GM20431 (cell line): Measurements from ENCODE around the gene RBMS3.

Experiments used
- in situ Hi-C: fragments of 300-500 bp; cut with MseI, MboI; formaldehyde crosslinking; loops from one replicate; pipeline ENCODE4 v1.15.0; 2020; ENCODE audit warnings: low sequenced_read_pairs; ENCODE audit not compliant: unreplicated experiment

RBMS3 gene

GRCh38 chr3:29415482-29416223 is 134.8 kb downstream of the RBMS3 start:
- in situ Hi-C loops, result no loop called here

DNA sequence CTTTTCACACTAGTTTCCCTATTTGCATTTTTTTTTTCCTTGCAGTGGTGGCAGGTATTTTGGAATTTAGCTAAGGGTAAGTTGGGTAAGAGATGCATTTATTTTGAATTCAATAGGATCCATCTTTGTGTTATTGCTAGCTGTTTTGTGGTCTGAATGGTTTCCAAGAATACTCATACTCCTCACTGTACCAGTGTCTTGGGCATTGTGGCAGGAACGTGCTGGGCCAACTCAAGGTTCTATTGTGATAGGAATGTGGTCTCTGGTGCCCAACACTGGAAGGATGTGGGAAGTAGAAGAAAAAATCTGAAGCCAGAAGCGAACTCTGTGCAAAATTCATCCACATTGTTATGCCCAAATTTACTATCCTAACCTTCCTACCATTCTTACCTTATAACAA is 135.6 kb downstream of the RBMS3 start:
- in situ Hi-C loops, result no loop called here

GRCh38 chr3:29420106-29420505 is 139.2 kb downstream of the RBMS3 start:
- in situ Hi-C loops, result no loop called here

- in situ Hi-C loops, result no loop called here
Observed at GRCh38 chr3:29426302-29427226, 145.7 kb downstream of the RBMS3 start.

GRCh38 chr3:29427266-29428103 is 146.6 kb downstream of the RBMS3 start:
- in situ Hi-C loops, result no loop called here

- in situ Hi-C loops, result no loop called here
Observed at GRCh38 chr3:29429055-29429679, 148.3 kb downstream of the RBMS3 start.

DNA sequence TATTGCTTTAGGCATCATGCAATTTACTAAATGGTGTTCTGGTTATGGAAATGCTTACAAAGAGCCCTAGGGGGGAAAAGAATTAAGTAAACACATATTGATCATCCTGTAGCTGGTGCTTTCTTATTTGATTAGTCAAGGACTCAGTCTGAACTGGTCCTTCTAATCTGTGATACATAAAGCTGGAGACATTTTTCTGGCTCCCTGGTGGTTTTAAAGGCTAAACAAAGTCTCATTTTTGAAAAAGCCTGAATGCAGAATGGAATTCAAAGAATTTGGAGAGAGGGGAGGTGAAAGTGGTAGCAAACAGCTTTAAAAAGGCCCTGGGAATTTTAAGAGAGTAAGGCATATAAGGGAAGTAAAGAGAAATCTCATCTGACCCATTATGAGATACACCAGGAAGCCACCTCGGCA is 149.7 kb downstream of the RBMS3 start:
- in situ Hi-C loops, result no loop called here

- in situ Hi-C loops, result no loop called here
Observed at GRCh38 chr3:29436612-29437323, 155.9 kb downstream of the RBMS3 start.

DNA sequence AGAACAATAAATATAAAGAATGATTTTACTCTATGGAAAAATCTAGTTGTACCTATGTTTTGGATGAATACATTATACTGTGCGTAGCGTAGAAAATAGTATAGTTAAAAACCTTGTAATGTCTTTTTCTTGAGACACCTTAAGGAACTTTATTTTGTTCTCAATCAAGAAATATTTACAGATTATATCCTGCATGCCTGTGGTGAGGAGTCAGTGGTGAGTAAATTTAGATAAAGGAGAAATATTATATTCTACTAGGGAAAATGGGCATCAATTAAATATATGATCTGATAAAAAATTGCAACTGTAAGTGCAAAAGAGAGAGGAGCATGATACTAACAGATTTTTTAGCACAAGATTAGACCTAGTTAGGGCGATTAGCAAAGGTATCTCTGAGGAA is 157.7 kb downstream of the RBMS3 start:
- in situ Hi-C loops, result no loop called here

DNA sequence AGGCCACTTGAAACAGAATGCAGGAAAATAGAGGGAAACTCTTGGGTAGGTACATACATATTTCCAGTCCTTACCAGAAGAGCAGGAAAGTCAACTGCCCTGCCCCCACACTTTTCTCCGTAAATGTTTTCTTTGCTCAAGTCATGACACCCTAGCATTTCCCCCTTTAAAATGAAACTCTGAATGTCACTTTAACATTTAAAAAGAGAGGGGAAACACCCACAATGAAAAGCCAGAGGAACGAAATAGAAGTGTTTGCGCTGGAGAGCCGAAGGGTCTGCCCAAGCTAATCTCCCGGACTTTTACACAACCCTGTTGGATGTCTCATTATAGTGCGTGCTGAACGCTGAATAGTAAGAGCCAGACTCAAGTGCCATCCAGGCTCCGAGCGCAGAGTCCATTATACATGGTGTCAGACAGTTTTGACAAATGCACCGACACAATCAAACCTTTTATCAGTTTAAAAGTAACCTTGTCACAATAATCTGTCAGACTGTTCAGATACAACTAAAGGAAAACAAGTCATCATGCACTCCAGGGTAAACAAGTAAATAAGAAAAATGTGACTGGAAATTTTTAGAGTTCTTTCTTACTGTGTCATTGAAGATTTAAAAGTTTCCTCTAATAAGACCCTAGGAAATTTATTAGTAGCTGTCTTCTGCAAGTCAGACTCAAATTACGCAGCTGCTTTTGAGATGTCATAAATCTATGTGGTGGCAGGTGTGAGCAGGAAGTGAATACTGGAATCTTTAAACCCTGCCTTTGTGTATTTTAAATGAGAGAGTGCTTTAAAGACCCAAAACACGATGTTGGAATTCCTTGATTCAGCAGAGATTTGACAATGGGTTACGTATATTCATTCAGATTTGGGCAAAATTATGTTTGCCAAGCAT is 159.8 kb downstream of the RBMS3 start:
- in situ Hi-C loops, result no loop called here

- in situ Hi-C loops, result no loop called here
Observed at GRCh38 chr3:29441422-29441821, 160.6 kb downstream of the RBMS3 start.

DNA sequence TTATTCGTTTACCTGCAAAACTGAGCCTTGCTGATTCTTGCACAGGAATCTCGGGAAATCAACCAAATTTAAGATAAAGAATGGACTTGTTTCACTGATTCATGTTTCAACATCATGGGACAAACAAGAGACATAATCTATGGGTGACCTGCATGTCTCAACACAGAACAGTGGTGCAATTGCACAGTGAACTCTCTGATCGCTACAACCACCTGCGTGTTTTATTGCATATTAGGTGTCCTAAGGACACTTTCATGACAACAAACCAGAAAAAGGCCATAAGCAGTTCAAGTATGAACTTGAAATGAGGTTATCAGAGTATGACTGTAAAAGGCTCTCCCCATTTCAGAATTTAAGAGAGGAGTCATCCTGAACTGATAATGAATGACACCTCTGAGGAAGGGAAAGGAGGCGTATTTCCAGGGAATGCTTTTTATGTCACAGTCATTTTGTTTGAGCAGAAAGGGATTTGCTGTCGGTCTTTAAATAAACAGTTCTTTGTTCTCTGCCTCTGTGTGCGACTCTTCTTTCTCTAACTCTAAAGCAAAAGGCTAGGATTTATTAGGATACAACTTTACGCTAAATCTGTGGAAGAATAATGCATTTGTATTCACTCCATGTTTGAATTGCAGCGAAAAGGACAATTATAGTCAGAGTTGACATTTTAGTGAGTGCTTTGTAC is 167.2 kb downstream of the RBMS3 start:
- in situ Hi-C loops, result no loop called here

DNA sequence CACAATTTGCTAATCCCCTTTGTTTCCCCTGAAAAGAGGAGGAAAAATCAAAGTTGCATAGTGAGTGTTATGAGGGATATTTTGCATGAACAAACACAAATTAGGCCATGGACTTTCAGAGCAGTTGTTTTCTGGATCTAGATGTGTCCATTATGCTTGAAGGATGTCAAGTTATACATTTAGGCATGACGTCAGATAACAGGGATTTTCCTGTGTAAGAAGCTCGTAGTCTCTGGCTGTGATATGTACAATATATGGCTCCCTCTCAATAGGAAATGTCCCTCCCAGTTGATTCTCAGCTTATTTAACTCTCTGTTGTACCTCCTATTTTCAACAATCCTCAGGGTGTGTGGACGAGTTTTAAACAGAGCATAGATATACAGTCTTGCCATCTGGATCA is 171.0 kb downstream of the RBMS3 start:
- in situ Hi-C loops, result no loop called here

DNA sequence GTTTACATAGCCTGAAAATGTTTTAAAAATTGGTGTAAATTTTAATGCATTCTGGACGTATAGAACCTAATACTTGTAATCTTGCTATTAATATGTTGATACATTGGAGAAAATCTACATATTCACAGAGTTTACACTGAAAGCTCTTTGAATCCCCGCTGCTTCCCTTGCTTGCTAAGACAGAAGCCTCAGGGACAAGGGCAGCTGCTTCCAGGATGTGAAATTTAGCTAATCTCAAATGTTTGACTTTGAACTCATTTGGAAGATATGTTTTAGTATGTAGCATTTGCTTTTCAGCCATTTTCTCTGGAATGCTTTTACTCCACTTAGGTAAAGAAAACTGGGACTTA is 172.0 kb downstream of the RBMS3 start:
- in situ Hi-C loops, result no loop called here

DNA sequence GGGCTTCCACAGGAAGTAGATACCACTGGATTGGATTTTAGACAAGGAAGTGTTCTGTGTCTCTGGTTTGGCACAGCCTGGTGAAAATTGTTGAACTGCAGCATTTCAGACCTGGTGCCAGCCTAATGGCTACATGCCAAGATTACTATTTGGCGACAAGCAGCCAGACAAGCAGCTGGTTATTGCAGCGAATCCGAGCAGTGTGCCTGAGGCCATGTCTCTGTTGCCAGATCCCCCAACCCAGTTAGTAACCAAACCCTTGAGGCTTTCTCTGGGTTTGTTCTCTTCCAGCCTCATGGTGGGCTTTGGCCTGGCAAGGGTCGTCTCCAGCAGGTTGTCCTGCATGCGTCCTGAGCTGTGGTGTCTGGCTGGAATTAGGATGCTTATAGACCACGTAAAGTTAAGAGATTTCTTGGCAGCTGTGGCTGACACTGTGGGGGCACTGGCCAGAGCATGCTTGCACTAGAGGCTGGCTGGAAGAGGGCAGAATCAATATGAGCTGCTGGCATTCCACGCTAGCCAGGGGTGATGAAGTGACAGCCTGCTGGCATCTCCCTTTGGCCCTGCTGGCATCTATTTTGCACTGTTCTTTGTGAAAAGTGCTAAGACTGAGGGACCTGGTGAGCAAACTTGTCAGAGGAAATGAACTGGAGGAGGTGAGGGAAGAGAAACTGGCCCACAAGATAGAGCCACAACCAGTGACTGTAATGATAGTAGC is 172.6 kb downstream of the RBMS3 start:
- in situ Hi-C loops, result no loop called here

DNA sequence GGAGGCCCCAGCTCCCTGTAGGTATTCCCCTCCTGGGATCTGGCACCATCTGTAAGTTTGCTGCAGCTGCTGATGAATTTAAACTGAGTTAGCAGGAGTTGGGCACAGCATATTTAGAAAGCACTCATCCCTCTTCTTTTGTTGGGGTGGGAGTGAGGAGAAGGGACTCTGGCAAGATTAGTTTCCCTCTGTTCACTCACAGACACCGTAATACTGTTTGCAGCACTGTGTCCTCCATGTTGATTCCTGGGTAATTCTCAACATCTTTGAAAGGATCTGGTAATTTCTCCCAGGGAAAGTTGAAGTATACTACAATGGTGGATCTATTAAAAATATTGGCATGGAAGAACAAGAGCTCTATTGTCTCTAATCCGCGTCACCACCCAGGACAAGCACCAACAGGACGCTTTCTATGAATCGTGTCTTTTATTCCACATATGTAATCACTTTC is 173.3 kb downstream of the RBMS3 start:
- in situ Hi-C loops, result no loop called here

DNA sequence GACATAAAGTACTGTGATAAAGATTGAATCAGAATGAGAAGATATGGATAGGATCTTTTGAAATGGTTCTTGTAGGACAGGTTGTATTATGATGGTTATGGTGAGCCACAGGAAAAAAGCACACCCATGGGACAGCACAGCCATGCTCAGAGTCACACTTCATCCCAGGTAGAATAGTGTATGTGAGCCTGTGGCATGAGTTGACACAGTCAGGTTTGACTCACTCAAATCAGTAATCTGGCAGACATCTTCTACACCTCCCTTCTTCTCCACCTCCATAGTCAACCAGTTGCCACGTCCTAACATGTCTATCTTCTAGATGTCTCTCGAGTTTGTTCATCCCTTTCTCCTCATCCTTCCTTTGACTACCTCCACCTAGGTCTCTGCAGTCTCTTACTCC is 176.0 kb downstream of the RBMS3 start:
- in situ Hi-C loops, result no loop called here
